ENCODE measurements around the gene SBNO2.
A peak's percentile ranks its signal among the peaks of the same experiment; 100 is the strongest.

Gene SBNO2

GRCh38 chr19:1103708-1104310, 70.3 kb downstream of the SBNO2 start, which contains the start of gene GPX4:
GPX4 (plus strand) TSS chr19:1103994; CDS start chr19:1104044, 50 bp downstream.
- Histone ChIP-seq H3K4me1 (ENCODE audit: control insufficient read depth in 1 of 2, insufficient read depth in 2 of 2, low read length in 2 of 2) (peaks cover 14 to 42% of the 10 kb centered on the region in 2 donors), H3K4me3 (ENCODE audit: low read depth in 1 of 2, low read length in 2 of 2) (peak within 1 kb of the TSS; percentile 62 to 79), H3K9me3 (ENCODE audit: control insufficient read depth in 1 of 2, low read length in 2 of 2) (no peaks in the 10 kb centered on the region), H3K27me3 (ENCODE audit: low read depth, low read length) (no peaks in the 10 kb centered on the region), H3K36me3 (ENCODE audit: control insufficient read depth in 1 of 2, insufficient read depth in 2 of 2, low read length in 2 of 2) (peaks cover 0 to 26% of the 10 kb centered on the region in 2 donors), H3K27ac (ENCODE audit: low read length) (peak within 1 kb of the TSS; percentile 90)

GRCh38 chr19:1103132-1103707, 70.8 kb downstream of the SBNO2 start:
- Histone ChIP-seq H3K4me1 (ENCODE audit: control insufficient read depth in 1 of 2, insufficient read depth in 2 of 2, low read length in 2 of 2) (peaks cover 18 to 46% of the 10 kb centered on the region in 2 donors), H3K9me3 (ENCODE audit: control insufficient read depth in 1 of 2, low read length in 2 of 2) (no peaks in the 10 kb centered on the region), H3K4me3 (ENCODE audit: low read depth in 1 of 2, low read length in 2 of 2) (peak overlapping the region; percentile 30 to 43), H3K27ac (ENCODE audit: low read length) (peak overlapping the region; percentile 90), H3K36me3 (ENCODE audit: control insufficient read depth in 1 of 2, insufficient read depth in 2 of 2, low read length in 2 of 2) (peaks cover 0 to 23% of the 10 kb centered on the region in 2 donors), H3K27me3 (ENCODE audit: low read depth, low read length) (no peaks in the 10 kb centered on the region)

- H3K4me3 ChIP-seq (ENCODE audit: low read depth in 1 of 2, low read length in 2 of 2): no peak overlapping the region
- H3K36me3 ChIP-seq (ENCODE audit: control insufficient read depth in 1 of 2, insufficient read depth in 2 of 2, low read length in 2 of 2): peaks cover 0 to 18% of the 10 kb centered on the region in 2 donors
- no peaks in the 10 kb centered on the region for H3K27me3 ChIP-seq (ENCODE audit: low read depth, low read length)
- H3K9me3 ChIP-seq (ENCODE audit: control insufficient read depth in 1 of 2, low read length in 2 of 2): no peaks in the 10 kb centered on the region
- peak overlapping the region; percentile 90 for H3K27ac ChIP-seq (ENCODE audit: low read length)
- H3K4me1 ChIP-seq (ENCODE audit: control insufficient read depth in 1 of 2, insufficient read depth in 2 of 2, low read length in 2 of 2): peaks cover 18 to 46% of the 10 kb centered on the region in 2 donors
Measured at GRCh38 chr19:1102407-1103131, 71.5 kb downstream of the SBNO2 start.

- H3K27ac ChIP-seq (ENCODE audit: low read length): peak overlapping the region; percentile 90
- H3K4me3 ChIP-seq (ENCODE audit: low read depth in 1 of 2, low read length in 2 of 2): peak overlapping the region in 1 of 2 donors; percentile 23
- peaks cover 0 to 6% of the 10 kb centered on the region in 2 donors for H3K36me3 ChIP-seq (ENCODE audit: control insufficient read depth in 1 of 2, insufficient read depth in 2 of 2, low read length in 2 of 2)
- H3K9me3 ChIP-seq (ENCODE audit: control insufficient read depth in 1 of 2, low read length in 2 of 2): no peaks in the 10 kb centered on the region
- no peaks in the 10 kb centered on the region for H3K27me3 ChIP-seq (ENCODE audit: low read depth, low read length)
- peaks cover 18 to 41% of the 10 kb centered on the region in 2 donors for H3K4me1 ChIP-seq (ENCODE audit: control insufficient read depth in 1 of 2, insufficient read depth in 2 of 2, low read length in 2 of 2)
Measured at GRCh38 chr19:1101337-1101698, 72.8 kb downstream of the SBNO2 start.

- peaks cover 17 to 44% of the 10 kb centered on the region in 2 donors for H3K4me1 ChIP-seq (ENCODE audit: control insufficient read depth in 1 of 2, insufficient read depth in 2 of 2, low read length in 2 of 2)
- H3K27ac ChIP-seq (ENCODE audit: low read length): peak overlapping the region; percentile 31
- H3K36me3 ChIP-seq (ENCODE audit: control insufficient read depth in 1 of 2, insufficient read depth in 2 of 2, low read length in 2 of 2): peaks cover 0 to 5% of the 10 kb centered on the region in 2 donors
- H3K4me3 ChIP-seq (ENCODE audit: low read depth in 1 of 2, low read length in 2 of 2): no peak overlapping the region
- H3K27me3 ChIP-seq (ENCODE audit: low read depth, low read length): no peaks in the 10 kb centered on the region
- H3K9me3 ChIP-seq (ENCODE audit: control insufficient read depth in 1 of 2, low read length in 2 of 2): no peaks in the 10 kb centered on the region
Measured at GRCh38 chr19:1098177-1099051, 75.7 kb downstream of the SBNO2 start.

GRCh38 chr19:1097810-1098176, 76.3 kb downstream of the SBNO2 start:
- no peak overlapping the region for H3K27ac ChIP-seq (ENCODE audit: low read length)
- H3K27me3 ChIP-seq (ENCODE audit: low read depth, low read length): no peaks in the 10 kb centered on the region
- H3K9me3 ChIP-seq (ENCODE audit: control insufficient read depth in 1 of 2, low read length in 2 of 2): no peaks in the 10 kb centered on the region
- no peak overlapping the region for H3K4me3 ChIP-seq (ENCODE audit: low read depth in 1 of 2, low read length in 2 of 2)
- H3K4me1 ChIP-seq (ENCODE audit: control insufficient read depth in 1 of 2, insufficient read depth in 2 of 2, low read length in 2 of 2): peaks cover 12 to 42% of the 10 kb centered on the region in 2 donors
- H3K36me3 ChIP-seq (ENCODE audit: control insufficient read depth in 1 of 2, insufficient read depth in 2 of 2, low read length in 2 of 2): peaks cover 0 to 12% of the 10 kb centered on the region in 2 donors

- Histone ChIP-seq H3K4me1 (ENCODE audit: control insufficient read depth in 1 of 2, insufficient read depth in 2 of 2, low read length in 2 of 2) (peaks cover 7 to 37% of the 10 kb centered on the region in 2 donors), H3K27me3 (ENCODE audit: low read depth, low read length) (no peaks in the 10 kb centered on the region), H3K9me3 (ENCODE audit: control insufficient read depth in 1 of 2, low read length in 2 of 2) (no peaks in the 10 kb centered on the region), H3K27ac (ENCODE audit: low read length) (no peak within 1 kb of the TSS), H3K36me3 (ENCODE audit: control insufficient read depth in 1 of 2, insufficient read depth in 2 of 2, low read length in 2 of 2) (peaks cover 5 to 27% of the 10 kb centered on the region in 2 donors), H3K4me3 (ENCODE audit: low read depth in 1 of 2, low read length in 2 of 2) (peak within 1 kb of the TSS; percentile 84 to 91)
Measured at GRCh38 chr19:1094978-1095701, 78.9 kb downstream of the SBNO2 start, which contains the start of gene POLR2E. POLR2E (minus strand) TSS chr19:1095375; CDS start chr19:1095315, 60 bp downstream.

DNA sequence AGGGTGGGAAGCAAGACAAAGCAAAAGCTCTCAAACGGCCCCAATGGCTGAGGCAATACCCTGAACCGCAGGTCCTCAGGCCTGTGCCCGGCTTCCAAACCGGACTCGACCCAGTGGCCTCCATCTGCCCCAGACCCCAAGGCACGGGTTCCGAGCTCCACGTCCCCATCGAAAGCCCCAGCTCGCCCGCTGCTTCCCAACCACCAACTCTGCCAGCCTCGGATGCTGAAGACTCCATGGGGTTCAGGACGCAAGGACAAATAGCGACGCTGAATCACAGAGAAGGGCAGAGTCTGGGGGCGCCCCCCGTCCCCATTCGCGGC, 79.5 kb downstream of the SBNO2 start:
- Histone ChIP-seq H3K27ac (ENCODE audit: low read length) (no peak overlapping the region), H3K36me3 (ENCODE audit: control insufficient read depth in 1 of 2, insufficient read depth in 2 of 2, low read length in 2 of 2) (peaks cover 5 to 30% of the 10 kb centered on the region in 2 donors), H3K9me3 (ENCODE audit: control insufficient read depth in 1 of 2, low read length in 2 of 2) (no peaks in the 10 kb centered on the region), H3K27me3 (ENCODE audit: low read depth, low read length) (no peaks in the 10 kb centered on the region), H3K4me1 (ENCODE audit: control insufficient read depth in 1 of 2, insufficient read depth in 2 of 2, low read length in 2 of 2) (peaks cover 7 to 36% of the 10 kb centered on the region in 2 donors), H3K4me3 (ENCODE audit: low read depth in 1 of 2, low read length in 2 of 2) (peak overlapping the region; percentile 84 to 91)

- Histone ChIP-seq H3K4me3 (ENCODE audit: low read depth in 1 of 2, low read length in 2 of 2) (peak overlapping the region; percentile 84 to 91), H3K27me3 (ENCODE audit: low read depth, low read length) (no peaks in the 10 kb centered on the region), H3K9me3 (ENCODE audit: control insufficient read depth in 1 of 2, low read length in 2 of 2) (no peaks in the 10 kb centered on the region), H3K27ac (ENCODE audit: low read length) (no peak overlapping the region), H3K4me1 (ENCODE audit: control insufficient read depth in 1 of 2, insufficient read depth in 2 of 2, low read length in 2 of 2) (peaks cover 6 to 33% of the 10 kb centered on the region in 2 donors), H3K36me3 (ENCODE audit: control insufficient read depth in 1 of 2, insufficient read depth in 2 of 2, low read length in 2 of 2) (peaks cover 5 to 36% of the 10 kb centered on the region in 2 donors)
Measured at GRCh38 chr19:1093811-1094553, 80.1 kb downstream of the SBNO2 start.

DNA sequence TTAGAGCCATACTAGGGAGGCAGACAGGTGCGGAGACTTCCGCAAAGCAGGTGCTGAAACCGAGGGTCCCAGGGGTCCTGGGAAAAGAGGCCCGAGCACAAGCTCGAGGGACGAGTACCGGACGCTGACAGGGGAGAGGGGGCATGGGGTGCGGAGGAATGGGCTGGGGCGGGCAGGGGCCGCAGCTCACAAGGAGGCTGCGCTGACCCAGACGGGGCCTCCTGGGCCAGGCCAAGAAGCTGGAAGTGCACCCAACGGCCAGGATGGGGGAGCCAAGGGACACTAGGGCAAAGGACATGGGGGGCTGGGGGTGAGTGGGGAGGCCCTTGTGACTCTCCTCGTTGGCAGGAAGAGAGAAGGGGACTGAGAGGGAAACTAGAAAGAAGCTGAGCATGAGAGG, 80.7 kb downstream of the SBNO2 start:
- H3K4me1 ChIP-seq (ENCODE audit: control insufficient read depth in 1 of 2, insufficient read depth in 2 of 2, low read length in 2 of 2): peaks cover 0 to 28% of the 10 kb centered on the region in 2 donors
- H3K27ac ChIP-seq (ENCODE audit: low read length): no peak overlapping the region
- H3K4me3 ChIP-seq (ENCODE audit: low read depth in 1 of 2, low read length in 2 of 2): peak overlapping the region; percentile 84 to 91

More for the DNA sequence above, 80.7 kb downstream of the SBNO2 start:
- Histone ChIP-seq H3K27me3 (ENCODE audit: low read depth, low read length) (no peaks in the 10 kb centered on the region), H3K9me3 (ENCODE audit: control insufficient read depth in 1 of 2, low read length in 2 of 2) (no peaks in the 10 kb centered on the region), H3K36me3 (ENCODE audit: control insufficient read depth in 1 of 2, insufficient read depth in 2 of 2, low read length in 2 of 2) (peaks cover 5 to 42% of the 10 kb centered on the region in 2 donors)
